ENCODE measurements around the gene OVAAL.

- TF ChIP-seq POLR2A (IDR thresholded peaks at IDR 0.05; ENCODE audit: low read depth, low read length), result no peak
- no peak for TF ChIP-seq POLR2AphosphoS5 (IDR thresholded peaks at IDR 0.05; ENCODE audit: insufficient read depth, low read depth, low read length)
- no peak for TF ChIP-seq MAX (IDR thresholded peaks at IDR 0.05; ENCODE audit: insufficient read depth, insufficient read length)
- TF ChIP-seq CTCF (IDR thresholded peaks at IDR 0.05; ENCODE audit: extremely low read depth in 1 of 2, insufficient read depth in 1 of 2, low read depth in 1 of 2, low read length in 2 of 2), result no peak
- TF ChIP-seq EZH2 (IDR thresholded peaks at IDR 0.05; ENCODE audit: borderline replicate concordance, low read depth, low read length, severe bottlenecking), result no peak
- no peak for TF ChIP-seq JUN (IDR thresholded peaks at IDR 0.05; ENCODE audit: borderline replicate concordance, insufficient read depth, insufficient read length, low read depth)
Measured at GRCh38 chr1:180535418-180535999, 23.3 kb upstream of the OVAAL start.
